H1 (cell line): ENCODE measurements around the gene UNC5B. TPM values are rescaled to one million over a fixed set of nuclear protein-coding genes. Genes with fewer than 3 reads are reported as not detected.

ENCODE experiments used
- ATF2 ChIP-seq: IDR thresholded peaks from 2 replicates; pipeline ENCODE4 v1.6.1; 2012; ENCODE audit warnings: low read length, inconsistent platforms
- polyA plus RNA-seq, 7 experiments: library from polyadenylated mRNA; depleted of rRNA in 3 of 7; stranded (reverse) in 5 of 7; unstranded in 2 of 7; fragments of >200 nt in 5 of 7; fragments of 200-250 nt in 2 of 7; gene quantifications; 1 replicate in 5 of 7; 2 replicates in 1 of 7; 4 replicates in 1 of 7; pipeline versions ENCODE4 v1.2.1 to v1.2.3, GENCODE V29; 2011 to 2013; ENCODE audit warnings: missing spikeins in 2 of 7, mixed read lengths in 2 of 7
- total RNA-seq: library from RNA; stranded (reverse); fragmentation: NEBNext Ultra II Directional; extraction: Animal tissue kit (Norgen Biotek cat#: 25700); gene quantifications from 2 replicates; pipeline ENCODE4 v1.2.1, GENCODE V29; 2021

Gene UNC5B
- total and polyA plus RNA-seq, 2 of the 8 experiments (the other 6 are each of a cell fraction or from before 2014, with no cell fraction given), result 27.9 to 31.8 TPM

GRCh38 chr10:71344993-71345480 lies 132.7 kb downstream of the UNC5B start (continued):
- TF ChIP-seq ATF2, result 0 out of 2 replicates have a peak, but pooled peaks have one; percentile 79
